GM23248 (cell line): ENCODE data around the gene DNAJB8.

ENCODE experiments used
- EZH2 ChIP-seq: fragments of 200-600 bp; sonication (generic); IDR thresholded peaks from 2 replicates; pipeline ENCODE4 v1.6.1; 2018; ENCODE audit warnings: antibody characterized with exemption, mild to moderate bottlenecking; ENCODE audit not compliant: insufficient read depth, poor library complexity, severe bottlenecking
- EZH2phosphoT487 ChIP-seq: fragments of 200-600 bp; sonication (generic); IDR thresholded peaks from 2 replicates; pipeline ENCODE4 v1.6.1; 2018; ENCODE audit warnings: antibody characterized with exemption, moderate library complexity, mild to moderate bottlenecking, low read depth; ENCODE audit not compliant: insufficient read depth

- TF ChIP-seq EZH2: no peak
- TF ChIP-seq EZH2phosphoT487: no peak
Observed at GRCh38 chr3:128475355-128475754, 8.7 kb upstream of the DNAJB8 start.
